HG02840 (cell line): ENCODE results near the gene KAZALD1.

ENCODE experiments used
- ATAC-seq: cut with Tn5 transposase; IDR thresholded peaks from one replicate; pipeline ENCODE4 v1.9.1; 2021; ENCODE audit warnings: mild to moderate bottlenecking, moderate library complexity, moderate number of reproducible peaks; ENCODE audit not compliant: unreplicated experiment, low FRiP score

KAZALD1 gene

GRCh38 chr10:101065481-101066145 is 3.8 kb downstream of the KAZALD1 start:
- ATAC-seq, result no peak

- no peak for ATAC-seq
Measured at GRCh38 chr10:101066146-101066895, 4.5 kb downstream of the KAZALD1 start.

GRCh38 chr10:101066896-101067355 is 5.1 kb downstream of the KAZALD1 start:
- no peak for ATAC-seq

DNA sequence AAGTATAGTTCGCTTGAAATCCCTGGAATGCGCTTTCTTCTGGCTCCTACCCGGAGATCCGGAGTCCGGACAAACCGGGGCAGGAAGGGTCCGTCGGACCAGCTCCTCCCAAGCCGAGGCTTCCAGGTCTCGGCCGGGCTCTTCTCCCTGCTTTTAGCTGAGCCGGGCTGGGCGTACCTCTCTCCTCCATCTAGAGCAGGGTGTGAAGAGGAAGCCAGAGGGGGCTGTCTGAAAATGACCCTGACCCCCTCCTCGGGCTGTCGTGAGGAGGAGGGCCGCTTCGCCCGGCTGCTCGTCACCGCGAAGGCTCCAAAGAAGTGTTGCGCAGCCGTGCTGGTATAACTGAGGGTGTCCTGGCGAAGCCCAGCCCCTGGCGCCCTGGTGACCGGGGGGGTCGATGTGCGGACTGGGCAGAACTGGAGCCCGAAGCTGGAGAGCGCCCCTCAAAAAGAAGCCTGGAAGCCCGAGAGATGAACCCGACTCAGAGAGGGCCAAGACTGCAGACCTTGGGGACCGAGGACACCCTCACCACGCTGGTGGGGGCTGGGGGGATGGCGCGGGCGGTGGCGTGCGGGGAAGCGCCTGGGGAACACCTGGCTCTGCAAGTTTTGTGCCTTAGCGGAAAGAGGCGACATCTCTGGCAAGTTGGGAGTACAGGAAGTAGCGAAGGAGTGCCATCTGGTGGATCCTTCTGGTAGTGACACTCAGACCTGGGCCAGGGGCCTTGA is 5.7 kb downstream of the KAZALD1 start:
- no peak for ATAC-seq

DNA sequence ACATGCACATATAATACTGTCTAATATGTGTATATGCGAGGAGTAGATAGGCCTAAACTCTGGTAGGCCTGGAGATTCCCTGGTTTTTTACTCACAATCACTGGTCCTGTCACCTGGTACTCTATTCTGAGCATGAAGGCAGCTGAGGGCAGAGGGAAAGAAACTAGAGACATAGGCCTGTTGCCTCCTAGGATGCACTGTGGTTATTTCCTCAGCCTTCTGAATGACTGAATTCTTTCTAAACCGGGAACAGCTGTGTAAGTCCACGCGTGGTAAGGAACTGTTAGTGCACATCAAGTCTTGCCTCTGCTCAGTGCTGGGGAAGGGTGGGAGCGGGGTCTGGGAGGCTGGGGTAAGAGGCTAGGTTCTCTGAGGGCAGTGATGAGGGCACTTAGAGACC is 7.7 kb downstream of the KAZALD1 start:
- ATAC-seq, result no peak

- ATAC-seq, result no peak
Measured at GRCh38 chr10:101070098-101070497, 8.3 kb downstream of the KAZALD1 start.

DNA sequence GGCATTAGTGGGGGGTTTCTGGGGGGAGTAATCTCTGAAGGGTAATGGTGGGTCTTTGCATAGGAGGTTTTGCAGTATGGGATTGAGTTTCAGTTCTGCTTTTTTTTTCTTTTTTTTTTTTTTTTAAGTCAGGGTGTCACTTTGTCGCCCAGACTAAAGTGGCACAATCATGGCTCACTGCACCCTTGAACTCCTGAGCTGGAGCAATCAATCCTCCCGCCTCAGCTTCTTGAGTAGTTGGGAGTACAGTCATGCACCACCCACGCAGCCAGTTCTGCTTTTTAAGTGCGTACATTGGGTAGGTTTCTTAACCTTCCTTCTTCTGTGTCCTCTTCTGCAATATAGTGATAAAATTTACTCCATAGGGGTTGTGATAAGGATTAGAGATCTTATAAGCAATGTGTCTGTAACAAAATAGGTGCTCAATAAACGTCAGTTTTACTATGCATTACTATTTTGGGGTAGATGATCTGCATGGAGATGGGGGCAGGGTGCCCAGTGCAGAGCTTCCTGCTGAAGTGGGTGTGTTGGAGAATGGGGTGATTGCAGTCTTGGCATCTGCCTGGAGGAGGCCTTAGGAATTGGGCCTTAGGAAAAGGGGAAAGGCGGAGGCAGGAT is 9.6 kb downstream of the KAZALD1 start:
- no peak for ATAC-seq

- no peak for ATAC-seq
Measured at GRCh38 chr10:101071885-101072433, 10.2 kb downstream of the KAZALD1 start.

DNA sequence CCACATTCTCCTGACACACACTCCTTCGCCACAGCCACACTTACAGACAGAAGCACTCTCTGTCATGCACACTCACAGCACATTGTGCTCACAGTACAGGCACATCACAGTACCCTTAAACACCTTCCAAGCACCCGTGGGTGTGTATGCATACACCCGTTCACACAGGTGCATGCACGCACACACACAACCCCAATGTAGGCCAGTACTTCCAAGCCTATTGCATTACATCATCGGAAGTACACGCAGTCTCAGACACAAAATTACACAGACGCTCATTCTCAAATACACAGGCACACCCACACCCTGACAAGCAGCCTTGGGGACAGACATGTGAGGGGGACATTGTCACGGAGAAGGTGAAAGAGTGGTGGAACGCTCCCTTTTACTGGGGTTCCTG is 11.1 kb downstream of the KAZALD1 start:
- ATAC-seq, result no peak

DNA sequence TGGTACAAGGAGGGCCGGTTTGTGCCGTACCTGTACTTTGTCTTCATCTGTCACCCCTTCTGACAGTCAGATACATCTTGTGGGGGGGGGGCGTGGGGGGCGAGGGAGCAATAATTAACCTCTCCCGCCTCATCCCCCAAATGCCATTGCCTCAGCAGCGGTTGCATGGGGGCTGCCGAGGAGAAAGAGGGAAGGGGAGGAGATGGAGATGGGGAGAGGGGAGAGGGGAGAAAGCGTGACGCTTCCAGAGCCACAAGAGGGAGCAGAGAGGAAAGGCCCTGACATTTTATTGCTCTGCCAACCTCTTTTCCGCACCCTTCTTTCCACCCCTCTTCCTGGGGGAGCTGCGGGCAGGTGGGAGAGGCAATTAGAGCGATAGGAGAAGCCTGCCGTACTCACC is 11.8 kb downstream of the KAZALD1 start:
- no peak for ATAC-seq

- ATAC-seq, result no peak
Measured at GRCh38 chr10:101075775-101076174, 14.0 kb downstream of the KAZALD1 start.

GRCh38 chr10:101076630-101077029 is 14.8 kb downstream of the KAZALD1 start:
- no peak for ATAC-seq

DNA sequence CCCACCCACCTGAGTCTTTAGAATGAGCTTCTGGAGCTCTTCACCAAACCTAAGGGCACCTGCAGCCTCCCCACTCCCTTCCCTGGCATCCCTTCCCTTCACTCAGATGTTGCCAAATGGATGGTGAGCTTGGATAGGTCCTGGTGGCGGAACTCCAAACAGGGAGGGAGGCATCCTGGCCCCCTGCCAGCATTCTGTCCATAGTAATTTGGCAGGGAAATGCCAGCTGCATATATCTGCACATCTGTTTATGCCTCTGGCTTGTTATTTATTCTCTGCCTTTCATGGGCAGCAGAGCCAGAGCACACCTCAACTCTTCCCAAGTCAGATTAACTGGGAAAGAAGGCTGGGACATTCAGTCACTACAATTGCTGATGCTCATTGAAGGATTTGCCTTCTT is 18.1 kb downstream of the KAZALD1 start:
- ATAC-seq, result no peak

GRCh38 chr10:101080933-101081931 is 19.4 kb downstream of the KAZALD1 start:
- ATAC-seq, result no peak

DNA sequence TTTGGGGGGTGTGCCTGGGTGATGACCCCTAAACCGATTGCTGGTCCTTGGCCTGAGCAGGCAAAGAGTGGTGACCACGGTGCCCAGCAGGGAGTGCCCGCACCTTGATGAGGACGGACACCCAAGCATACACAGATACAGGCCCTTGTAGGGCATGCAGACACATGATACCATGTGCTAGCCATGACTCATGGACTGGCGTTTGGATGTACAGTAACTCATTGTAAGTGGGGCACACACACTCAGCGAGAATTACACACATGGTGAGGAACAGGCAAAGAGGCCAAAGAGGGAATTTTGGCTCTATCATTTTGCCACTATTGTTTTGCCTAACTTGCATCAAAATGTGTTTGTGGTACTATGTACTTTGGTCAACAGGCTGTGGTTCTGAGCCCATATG is 24.1 kb downstream of the KAZALD1 start:
- no peak for ATAC-seq

- ATAC-seq, result no peak
Measured at GRCh38 chr10:101087376-101087775, 25.6 kb downstream of the KAZALD1 start.

DNA sequence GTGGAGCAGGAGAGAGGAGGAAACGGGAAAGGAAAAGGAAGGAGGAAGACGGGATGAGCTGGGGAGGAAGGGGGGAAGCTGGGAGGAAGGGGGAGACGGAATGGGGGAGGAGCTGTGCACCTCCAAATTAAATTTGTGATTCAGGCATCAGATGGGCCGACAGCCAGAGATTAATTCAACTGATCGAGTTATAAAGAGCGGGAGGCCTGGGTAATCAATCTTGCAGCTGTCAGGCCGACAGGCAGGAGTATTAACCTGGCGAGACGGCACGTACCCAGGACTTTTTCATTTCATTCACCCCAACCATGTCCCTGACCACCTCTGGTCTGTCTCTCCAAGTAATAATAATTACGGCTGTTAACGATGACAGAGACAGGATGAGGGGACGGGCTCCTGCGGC is 26.2 kb downstream of the KAZALD1 start:
- ATAC-seq, result no peak

- no peak for ATAC-seq
Measured at GRCh38 chr10:101089520-101090299, 27.9 kb downstream of the KAZALD1 start.

GRCh38 chr10:101090597-101090996 is 28.8 kb downstream of the KAZALD1 start:
- ATAC-seq, result no peak
